Effector memory CD4-positive, alpha-beta T cell (primary cell): ENCODE results near the gene THOC3.
A peak's percentile ranks its signal among the peaks of the same experiment; 100 is the strongest.
"Not testable (repeated sequence)": the region's sequence is repeated elsewhere in the genome, so short reads cannot be mapped to it uniquely, and the experiment has no call there.

Experiments
- DNase-seq, 3 donors: peaks; one replicate each; pipeline ENCODE4 v3.0.0-alpha.2; 2020
- H3K27ac ChIP-seq: 2 replicates; pipeline ENCODE4 v1.7.0; 2013; ENCODE audit warnings: mild to moderate bottlenecking, low read length, moderate library complexity; ENCODE audit not compliant: insufficient read depth, poor library complexity, severe bottlenecking
- H3K27me3 ChIP-seq: replicated peaks from 2 replicates; pipeline ENCODE4 v1.7.0; 2013; ENCODE audit warnings: mild to moderate bottlenecking, low read length; ENCODE audit not compliant: insufficient read depth, control insufficient read depth, poor library complexity, severe bottlenecking
- H3K36me3 ChIP-seq: 2 replicates; pipeline ENCODE4 v1.7.0; 2013; ENCODE audit warnings: mild to moderate bottlenecking, low read length, moderate library complexity; ENCODE audit not compliant: control insufficient read depth, insufficient read depth
- H3K4me1 ChIP-seq: 2 replicates; pipeline ENCODE4 v1.7.0; 2013; ENCODE audit warnings: low read length, mild to moderate bottlenecking; ENCODE audit not compliant: control insufficient read depth, insufficient read depth, poor library complexity, severe bottlenecking
- H3K4me3 ChIP-seq: 2 replicates; pipeline ENCODE4 v1.7.0; 2013; ENCODE audit warnings: low read length, low read depth, mild to moderate bottlenecking; ENCODE audit not compliant: insufficient read depth, poor library complexity, severe bottlenecking
- H3K9me3 ChIP-seq: 2 replicates; pipeline ENCODE4 v1.7.0; 2013; ENCODE audit warnings: mild to moderate bottlenecking, low read length, moderate library complexity; ENCODE audit not compliant: control insufficient read depth
- total RNA-seq, 3 donors: gene quantifications; one replicate each; lab custom pipeline; 2026; lab: John Stamatoyannopoulos, UW

THOC3 gene
- total RNA-seq: 7.9 to 10.3 (median 10.0) reads per million in 3 donors

DNA sequence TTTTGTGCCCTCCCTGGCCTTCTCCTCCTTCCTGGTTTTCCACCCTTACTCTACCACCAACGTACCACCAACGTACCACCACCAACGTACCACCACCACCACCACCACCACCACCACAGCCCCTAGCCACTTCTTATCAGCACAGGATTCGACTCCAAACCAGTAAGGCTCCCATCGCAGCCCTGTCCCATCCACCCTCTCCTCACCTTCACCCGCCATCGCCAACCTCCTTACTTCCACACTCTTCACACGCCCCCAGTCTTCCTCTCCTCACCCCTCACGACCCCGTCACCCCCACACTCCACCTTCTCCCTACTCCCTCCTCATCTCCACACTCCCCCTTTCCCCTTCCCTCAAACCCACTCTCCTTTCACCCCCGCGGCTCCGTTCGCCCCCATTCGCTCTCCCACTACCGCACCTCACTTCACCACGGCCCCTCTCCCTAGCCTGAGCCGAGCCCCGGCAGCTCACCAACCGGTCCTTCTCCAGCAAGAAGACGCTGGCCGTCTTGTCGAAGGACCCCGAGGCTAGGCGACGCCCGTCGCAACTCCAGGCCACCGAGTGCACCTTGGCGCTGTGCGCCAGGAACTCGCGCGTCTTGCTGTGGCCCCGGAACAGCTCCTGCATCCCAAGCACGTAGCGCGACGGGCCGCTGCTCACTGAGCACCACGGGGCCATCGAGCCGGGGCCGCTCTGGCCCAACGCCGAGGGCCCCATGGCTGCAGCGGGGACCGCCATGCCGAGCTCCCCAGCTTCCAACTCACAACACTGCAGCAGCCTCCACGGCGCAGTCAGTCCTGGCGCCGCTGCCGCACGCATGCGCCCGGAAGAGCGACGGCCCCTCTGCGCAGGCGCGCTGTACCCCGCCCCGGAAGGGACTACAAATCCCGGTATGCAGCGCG, at the start of gene THOC3:
Gene THOC3, minus strand, starts transcription at position 845 of the 902 bp plus-strand sequence. Its CDS starts 107 bp downstream, at position 738.
- not testable (repeated sequence) for H3K4me1 ChIP-seq, H3K9me3 ChIP-seq, H3K27ac ChIP-seq, H3K36me3 ChIP-seq, H3K27me3 ChIP-seq
- peak; percentile 62 to 73 (median 66) for DNase-seq
- peak within 1 kb of the TSS; percentile 52 for H3K4me3 ChIP-seq

- not testable (repeated sequence) for H3K36me3 ChIP-seq, H3K4me1 ChIP-seq, H3K27ac ChIP-seq, H3K4me3 ChIP-seq, H3K27me3 ChIP-seq, DNase-seq, H3K9me3 ChIP-seq
These were observed 49.2 kb upstream of the THOC3 start for GRCh38 chr5:176017324-176017723.

GRCh38 chr5:176014360-176014759, 46.2 kb upstream of the THOC3 start:
- not testable (repeated sequence) for H3K36me3 ChIP-seq, H3K27ac ChIP-seq, H3K4me3 ChIP-seq, H3K27me3 ChIP-seq, DNase-seq, H3K4me1 ChIP-seq, H3K9me3 ChIP-seq

DNA sequence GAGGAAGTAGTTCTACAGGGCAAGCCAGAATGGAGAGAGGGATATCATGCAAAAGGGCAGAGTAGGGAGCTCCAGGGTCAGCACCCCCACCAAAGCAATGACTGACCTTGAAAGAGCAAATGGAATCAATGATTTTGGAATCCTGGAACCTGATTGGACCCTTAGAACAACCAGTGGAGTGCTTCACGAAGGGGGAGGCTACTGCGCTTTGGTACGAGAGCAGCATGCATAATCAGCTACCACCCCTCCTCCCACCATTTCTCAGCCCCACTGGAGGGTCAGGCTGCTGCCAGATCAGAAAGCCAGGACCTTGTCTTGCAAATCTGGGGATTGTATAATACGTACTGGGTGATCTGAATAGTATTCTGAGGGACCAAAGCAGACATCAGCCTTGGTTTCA, 43.0 kb upstream of the THOC3 start:
- not testable (repeated sequence) for H3K9me3 ChIP-seq, H3K27ac ChIP-seq, H3K4me3 ChIP-seq, DNase-seq, H3K4me1 ChIP-seq, H3K27me3 ChIP-seq, H3K36me3 ChIP-seq

GRCh38 chr5:176010202-176010601, 42.1 kb upstream of the THOC3 start:
- not testable (repeated sequence) for H3K27me3 ChIP-seq, DNase-seq, H3K4me1 ChIP-seq, H3K4me3 ChIP-seq, H3K9me3 ChIP-seq, H3K27ac ChIP-seq, H3K36me3 ChIP-seq

DNA sequence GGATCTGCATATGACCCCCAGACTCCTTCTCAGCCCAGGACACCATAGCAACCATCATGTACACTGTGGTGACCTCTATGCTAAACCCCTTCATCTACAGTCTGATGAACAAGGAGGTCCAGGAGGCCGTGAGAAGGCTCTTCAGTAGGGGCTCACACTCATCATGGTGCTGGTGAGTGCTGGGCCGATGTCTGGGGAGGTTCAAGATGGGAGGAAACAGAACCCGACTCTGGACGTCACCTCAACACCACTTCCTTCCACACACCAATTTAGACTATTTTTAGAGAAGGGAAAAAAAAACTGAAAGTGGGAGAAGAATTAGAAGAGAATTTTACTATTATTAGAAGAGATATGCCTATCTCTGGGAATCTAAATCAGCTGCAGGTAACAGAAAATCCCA, 39.1 kb upstream of the THOC3 start:
- H3K4me1 ChIP-seq, H3K9me3 ChIP-seq, H3K36me3 ChIP-seq: not testable (repeated sequence)

GRCh38 chr5:176006819-176007218, 38.7 kb upstream of the THOC3 start:
- H3K27me3 ChIP-seq, H3K9me3 ChIP-seq, H3K36me3 ChIP-seq, H3K27ac ChIP-seq, DNase-seq, H3K4me3 ChIP-seq, H3K4me1 ChIP-seq: not testable (repeated sequence)

More for the DNA sequence above, 39.1 kb upstream of the THOC3 start:
- not testable (repeated sequence) for H3K27ac ChIP-seq, H3K4me3 ChIP-seq, DNase-seq, H3K27me3 ChIP-seq

- not testable (repeated sequence) for H3K4me3 ChIP-seq, H3K27me3 ChIP-seq, H3K36me3 ChIP-seq, H3K9me3 ChIP-seq, H3K4me1 ChIP-seq, H3K27ac ChIP-seq, DNase-seq
These were observed 29.9 kb upstream of the THOC3 start for GRCh38 chr5:175997979-175998378.

DNA sequence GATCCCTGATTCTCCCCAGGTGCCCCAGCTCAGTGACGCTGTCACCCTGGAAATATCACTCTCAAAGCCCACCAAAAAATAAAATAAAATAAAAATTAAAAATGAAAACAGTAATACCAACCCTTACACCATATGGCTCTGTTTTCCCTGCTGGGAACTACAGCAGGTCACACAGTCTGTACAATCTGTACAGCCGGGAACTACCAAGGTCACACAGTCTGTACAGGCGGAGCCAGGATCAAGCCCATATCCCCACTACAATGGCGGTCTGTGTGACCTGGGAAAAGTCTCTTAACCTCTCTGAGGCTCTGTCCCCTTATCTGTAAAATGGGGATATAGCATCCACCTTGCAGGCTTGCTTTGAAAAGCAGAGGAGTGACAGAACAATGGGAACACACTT, 29.4 kb upstream of the THOC3 start:
- not testable (repeated sequence) for H3K9me3 ChIP-seq, H3K27ac ChIP-seq, H3K27me3 ChIP-seq, H3K4me1 ChIP-seq, H3K36me3 ChIP-seq, DNase-seq, H3K4me3 ChIP-seq

- not testable (repeated sequence) for H3K27me3 ChIP-seq, DNase-seq, H3K36me3 ChIP-seq, H3K9me3 ChIP-seq, H3K4me1 ChIP-seq, H3K4me3 ChIP-seq, H3K27ac ChIP-seq
These were observed 28.7 kb upstream of the THOC3 start for GRCh38 chr5:175996791-175997190.
